MM.1S (cell line): Measurements from ENCODE around the gene MTARC2.

Source experiments
- CTCF ChIP-seq: fragments of 300-600 bp; sonication (generic); IDR thresholded peaks from 2 replicates; pipeline ENCODE4 v1.5.1; 2016; ENCODE audit warnings: antibody characterized with exemption, low read length, mixed read lengths
- EZH2 ChIP-seq: fragments of 300-600 bp; sonication (generic); optimal IDR thresholded peaks from 2 replicates; pipeline ENCODE3; 2017; ENCODE audit warnings: low read depth, mild to moderate bottlenecking, antibody characterized with exemption, low read length, mixed read lengths

- TF ChIP-seq EZH2 (no peak), CTCF (no peak)
Measured at GRCh38 chr1:220703305-220703704, 44.8 kb upstream of the MTARC2 start.
